ENCODE results near the gene RAB22A. TPM values are rescaled to one million over a fixed set of nuclear protein-coding genes. Genes with fewer than 3 reads are reported as not detected.
A peak's percentile ranks its signal among the peaks of the same experiment; 100 is the strongest.

The RAB22A gene
- total RNA-seq = 15.5 and 16.1 TPM in 2 replicates
- long read RNA-seq, partial matches to known transcripts = 1 of 3 reads
- long read RNA-seq, other reads (novel, unspliced or antisense) = 2 of 3 reads

DNA sequence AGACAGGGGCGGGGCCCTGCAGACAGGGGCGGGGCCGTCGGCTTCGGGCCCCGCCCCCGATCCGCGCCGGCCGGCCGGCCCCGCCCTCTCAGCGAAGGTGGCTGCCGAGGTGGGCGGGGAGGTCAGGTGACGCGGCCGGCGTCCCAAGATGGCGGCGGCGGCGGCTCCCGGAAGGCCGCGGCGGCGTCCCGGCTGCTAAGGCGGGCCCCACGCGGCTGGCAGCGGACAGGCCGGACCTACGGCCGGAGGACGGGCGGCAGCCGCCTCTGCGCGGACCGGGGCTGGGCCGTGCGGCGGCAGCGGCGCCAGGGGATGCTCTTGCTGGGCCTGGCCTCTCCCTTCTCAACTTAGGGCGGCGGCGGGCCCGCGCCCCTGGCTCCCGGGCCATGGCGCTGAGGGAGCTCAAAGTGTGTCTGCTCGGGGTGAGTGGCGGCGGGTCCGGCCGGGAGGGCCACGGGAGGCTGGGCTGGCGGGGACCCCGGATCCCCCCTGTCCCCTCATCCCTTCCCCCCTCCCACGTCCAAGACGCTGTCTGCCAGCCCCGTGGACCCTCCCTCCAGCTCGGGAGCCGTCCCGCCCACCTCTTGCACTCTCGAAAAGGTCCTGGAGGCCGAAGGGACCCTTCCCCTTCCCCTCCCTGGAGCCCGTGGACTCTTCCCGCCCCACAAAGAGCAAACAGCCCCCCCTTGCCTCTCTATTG, at the start of gene RAB22A:
Gene RAB22A, plus strand, starts transcription at position 125 of the 700 bp plus-strand sequence. Its CDS starts 262 bp downstream, at position 387.
- DNase-seq (ENCODE audit: low read depth, low spot score) = peak; percentile 65
- Mint-ChIP-seq H3K27me3 (ENCODE audit: low read depth) (no peaks in the 10 kb centered on the region), H3K36me3 (ENCODE audit: low read depth) (peaks cover 8% of the 10 kb centered on the region), H3K27ac (ENCODE audit: unreplicated experiment) (peak within 1 kb of the TSS; percentile 87), H3K4me1 (peaks cover 18% of the 10 kb centered on the region), H3K9me3 (no peaks in the 10 kb centered on the region), H3K4me3 (peak within 1 kb of the TSS; percentile 96)
- no peak for TF ChIP-seq CTCF (conservative IDR thresholded peaks at IDR 0.05)

- Mint-ChIP-seq H3K27ac (ENCODE audit: unreplicated experiment) (no peak overlapping the region), H3K27me3 (ENCODE audit: low read depth) (no peaks in the 10 kb centered on the region), H3K9me3 (no peaks in the 10 kb centered on the region), H3K36me3 (ENCODE audit: low read depth) (peaks cover 3% of the 10 kb centered on the region), H3K4me3 (no peak overlapping the region), H3K4me1 (no peaks in the 10 kb centered on the region)
- TF ChIP-seq CTCF (conservative IDR thresholded peaks at IDR 0.05) = no peak
- DNase-seq (ENCODE audit: low read depth, low spot score) = no peak
These were observed 49.5 kb upstream of the RAB22A start for GRCh38 chr20:58260006-58260405.

DNA sequence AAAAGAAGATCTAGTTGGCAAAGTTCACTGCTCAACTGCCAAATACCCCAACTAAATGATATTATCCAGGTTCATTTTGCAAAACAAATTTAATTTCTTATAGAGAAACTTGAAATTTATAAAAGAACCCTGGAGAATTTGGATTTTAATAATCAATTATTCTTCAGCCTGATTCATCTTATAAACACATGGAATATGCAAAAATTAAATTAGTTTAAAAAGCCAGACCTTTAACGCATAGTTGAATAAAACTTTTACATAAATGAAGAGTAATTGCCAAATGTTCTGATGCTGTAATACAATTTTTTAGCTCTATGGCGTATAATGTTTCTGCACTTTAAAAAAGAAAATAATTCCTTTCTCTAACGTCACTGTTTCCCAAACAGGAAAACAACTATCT, 47.9 kb upstream of the RAB22A start:
- H3K27ac Mint-ChIP-seq (ENCODE audit: unreplicated experiment) = no peak overlapping the region
- H3K9me3 Mint-ChIP-seq = no peaks in the 10 kb centered on the region
- H3K4me3 Mint-ChIP-seq = no peak overlapping the region
- DNase-seq (ENCODE audit: low read depth, low spot score) = no peak
- no peaks in the 10 kb centered on the region for H3K4me1 Mint-ChIP-seq
- H3K36me3 Mint-ChIP-seq (ENCODE audit: low read depth) = peaks cover 3% of the 10 kb centered on the region
- TF ChIP-seq CTCF (conservative IDR thresholded peaks at IDR 0.05) = no peak
- H3K27me3 Mint-ChIP-seq (ENCODE audit: low read depth) = no peaks in the 10 kb centered on the region

DNA sequence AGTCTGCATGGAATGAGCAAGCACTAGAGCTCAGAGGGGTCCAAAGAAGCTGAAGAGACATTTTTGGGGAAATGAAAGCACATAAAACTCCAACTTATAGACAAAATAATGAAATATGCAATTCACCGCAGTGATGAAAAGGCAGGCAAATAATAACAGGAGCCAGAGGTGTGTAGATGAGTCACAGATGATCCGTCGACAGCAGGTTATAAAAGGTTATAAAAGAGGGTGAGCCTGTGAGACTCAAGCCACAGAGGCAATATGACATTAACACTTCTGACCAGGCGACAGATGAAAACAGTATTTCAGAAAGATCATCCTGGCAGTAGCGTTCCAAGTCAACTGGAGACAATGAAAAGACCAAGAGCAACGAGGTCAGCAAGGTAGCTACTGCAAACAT, 45.2 kb upstream of the RAB22A start:
- DNase-seq (ENCODE audit: low read depth, low spot score) = no peak
- H3K27ac Mint-ChIP-seq (ENCODE audit: unreplicated experiment) = no peak overlapping the region
- H3K4me1 Mint-ChIP-seq = peaks cover 12% of the 10 kb centered on the region
- TF ChIP-seq CTCF (conservative IDR thresholded peaks at IDR 0.05) = no peak
- H3K27me3 Mint-ChIP-seq (ENCODE audit: low read depth) = no peaks in the 10 kb centered on the region
- peaks cover 4% of the 10 kb centered on the region for H3K36me3 Mint-ChIP-seq (ENCODE audit: low read depth)
- no peaks in the 10 kb centered on the region for H3K9me3 Mint-ChIP-seq
- H3K4me3 Mint-ChIP-seq = no peak overlapping the region

GRCh38 chr20:58267389-58268215, 41.9 kb upstream of the RAB22A start:
- no peaks in the 10 kb centered on the region for H3K27me3 Mint-ChIP-seq (ENCODE audit: low read depth)
- TF ChIP-seq CTCF (conservative IDR thresholded peaks at IDR 0.05) = no peak
- H3K36me3 Mint-ChIP-seq (ENCODE audit: low read depth) = peaks cover 7% of the 10 kb centered on the region
- no peaks in the 10 kb centered on the region for H3K9me3 Mint-ChIP-seq
- H3K4me3 Mint-ChIP-seq = no peak overlapping the region
- no peak for DNase-seq (ENCODE audit: low read depth, low spot score)
- H3K4me1 Mint-ChIP-seq = peaks cover 13% of the 10 kb centered on the region
- no peak overlapping the region for H3K27ac Mint-ChIP-seq (ENCODE audit: unreplicated experiment)
